GM19238 (cell line): ENCODE data around the gene CLASP2.
"Not testable (repeated sequence)": the region's sequence is repeated elsewhere in the genome, so short reads cannot be mapped to it uniquely, and the experiment has no call there.

ENCODE experiments used
- DNase-seq: peaks from one replicate; pipeline ENCODE4 v3.0.0; 2011; ENCODE audit warnings: low spot score; ENCODE audit not compliant: insufficient read length

Gene CLASP2

DNA sequence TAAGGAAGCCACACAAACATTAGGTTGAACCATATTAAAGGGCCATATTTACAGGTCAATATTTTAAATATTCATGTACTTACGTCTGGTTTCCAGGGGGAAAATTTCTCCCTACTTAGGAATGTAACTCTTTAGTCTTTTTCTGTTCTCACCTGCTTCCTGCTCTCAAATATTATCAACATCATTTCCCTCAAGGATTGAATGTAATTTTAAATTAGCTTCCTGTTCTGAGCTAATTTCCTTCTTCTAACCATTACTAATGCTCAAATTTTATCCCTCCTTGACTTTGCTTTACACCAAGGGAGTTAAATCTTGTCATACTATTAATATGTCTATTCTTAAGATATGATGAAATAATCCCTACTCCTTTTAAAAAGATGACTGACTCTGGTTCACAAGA, 174.5 kb downstream of the CLASP2 start:
- no peak for DNase-seq

DNA sequence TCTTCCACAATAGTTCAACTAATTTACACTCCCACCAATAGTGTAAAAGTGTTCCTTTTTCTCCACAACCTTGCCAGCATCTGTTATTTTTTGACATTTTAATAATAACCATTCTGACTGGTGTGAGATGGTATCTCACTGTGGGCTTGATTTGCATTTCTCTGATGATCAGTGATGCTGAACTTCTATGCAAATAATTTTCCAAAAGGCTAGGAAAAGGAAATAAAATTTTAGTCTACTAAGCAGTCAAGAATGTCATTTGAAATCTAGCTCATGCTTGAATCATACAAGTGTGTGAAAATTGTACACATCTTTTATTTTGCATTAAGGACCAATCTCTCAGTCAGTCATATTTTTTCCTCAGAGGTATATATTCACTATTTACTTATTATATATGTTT, 176.1 kb downstream of the CLASP2 start:
- DNase-seq, result no peak

DNA sequence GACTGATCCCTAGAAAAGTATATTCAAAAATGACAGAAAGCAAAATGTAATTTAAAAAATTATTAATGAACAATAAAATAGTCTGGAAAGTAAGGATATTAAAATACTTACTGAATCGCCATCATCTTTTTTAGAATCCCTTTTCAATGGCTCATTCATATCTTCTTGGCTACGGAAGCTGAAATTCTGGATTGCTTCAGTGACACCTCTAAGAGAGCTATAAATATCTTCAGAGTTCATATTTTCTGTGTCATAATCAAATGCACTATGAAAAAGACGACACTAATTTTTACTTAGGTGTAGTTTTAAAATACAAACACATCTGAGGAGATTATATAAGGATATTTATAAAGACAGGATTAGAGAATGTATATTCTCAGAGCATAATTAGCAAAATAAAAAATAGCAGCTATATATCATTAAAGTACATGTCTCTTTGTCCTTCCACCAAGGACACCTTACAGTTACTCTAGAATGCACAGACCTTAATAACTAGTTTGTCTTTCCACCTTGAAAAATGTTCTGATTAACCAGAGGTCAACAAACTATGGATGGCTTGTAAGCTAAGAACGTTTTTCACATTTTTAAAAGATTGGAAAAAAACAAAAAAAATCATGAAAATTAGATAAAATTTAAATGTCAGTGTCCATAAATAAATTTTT, 179.2 kb downstream of the CLASP2 start:
- DNase-seq, result no peak

DNA sequence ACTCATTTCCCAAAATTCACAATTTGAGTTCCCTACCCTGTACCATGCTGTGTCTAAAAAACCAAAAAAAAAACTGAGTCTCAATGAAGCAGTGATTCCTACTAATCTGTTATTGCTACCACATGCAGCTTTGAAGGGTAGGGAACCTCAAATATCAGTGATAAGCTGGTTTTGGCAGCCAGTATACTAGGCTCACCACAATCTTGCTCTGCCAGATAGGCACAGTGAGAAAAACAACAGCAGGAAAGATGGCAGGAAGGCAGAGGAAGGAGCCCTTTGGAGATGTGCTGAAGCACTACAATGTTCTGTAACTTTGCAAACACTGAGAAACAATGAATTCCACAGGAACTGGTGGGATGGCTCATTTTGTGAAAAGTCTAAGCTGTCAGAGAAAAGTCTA, 180.9 kb downstream of the CLASP2 start:
- no peak for DNase-seq

DNA sequence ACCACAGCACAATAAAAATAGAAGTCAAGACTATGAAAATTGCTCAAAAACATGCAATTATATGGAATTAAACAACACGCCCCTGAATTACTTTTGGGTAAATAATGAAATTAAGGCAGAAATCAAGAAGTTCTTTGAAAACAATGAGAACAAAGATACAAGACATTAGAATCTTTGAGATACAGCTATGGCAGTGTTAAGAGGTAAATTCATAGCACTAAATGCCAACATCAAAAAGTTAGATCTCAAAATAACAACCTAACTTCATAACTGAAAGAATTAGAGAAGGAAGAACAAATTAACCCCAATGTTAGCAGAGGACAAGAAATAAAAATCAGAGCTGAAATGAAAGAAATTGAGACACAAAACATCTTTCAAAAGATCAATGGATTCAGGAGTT, 191.3 kb downstream of the CLASP2 start:
- no peak for DNase-seq

DNA sequence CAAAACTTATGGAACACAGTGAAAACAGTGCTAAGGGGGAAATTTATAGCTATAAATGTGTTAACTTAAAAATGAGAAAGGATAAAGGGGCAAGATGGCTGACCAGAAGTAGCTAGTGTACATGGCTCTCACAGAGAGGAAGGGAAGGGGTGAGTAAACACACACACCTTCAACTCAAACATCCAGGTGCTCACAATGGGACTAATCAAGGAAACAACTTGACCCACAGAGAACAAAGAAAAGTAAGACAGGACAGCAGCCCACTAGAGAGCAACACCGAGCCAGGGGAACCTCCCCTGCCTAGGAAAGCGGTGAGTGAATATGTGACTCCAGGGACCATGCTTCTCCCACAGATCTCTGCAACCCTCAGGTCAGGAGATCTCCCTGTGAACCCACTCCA, 192.8 kb downstream of the CLASP2 start:
- DNase-seq, result no peak

DNA sequence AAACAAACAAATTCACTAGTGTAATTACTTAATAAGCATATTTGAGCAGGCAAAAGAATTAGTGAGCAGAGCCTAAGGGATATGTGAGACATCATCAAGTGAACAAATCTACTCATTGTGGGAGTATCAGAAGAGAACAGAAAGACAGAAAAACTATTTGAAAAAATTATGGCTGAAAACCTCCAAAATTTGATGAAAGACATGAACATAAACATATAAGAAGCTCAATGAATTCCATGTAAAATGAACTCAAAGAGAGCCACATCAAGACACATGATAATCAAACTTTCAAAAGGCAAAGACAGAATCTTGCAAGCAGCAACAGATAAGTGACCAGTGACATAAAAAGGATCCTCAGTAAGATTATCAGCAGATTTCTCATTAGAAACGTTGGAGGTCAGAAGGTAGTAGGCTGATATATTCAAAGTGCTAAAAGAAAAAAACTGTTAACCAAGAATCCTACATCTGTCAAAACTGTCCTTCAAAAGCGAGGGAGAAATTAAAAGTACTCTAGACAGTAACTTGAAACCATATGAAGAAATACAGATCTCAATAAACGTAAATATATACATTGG, 194.9 kb downstream of the CLASP2 start:
- DNase-seq, result no peak

DNA sequence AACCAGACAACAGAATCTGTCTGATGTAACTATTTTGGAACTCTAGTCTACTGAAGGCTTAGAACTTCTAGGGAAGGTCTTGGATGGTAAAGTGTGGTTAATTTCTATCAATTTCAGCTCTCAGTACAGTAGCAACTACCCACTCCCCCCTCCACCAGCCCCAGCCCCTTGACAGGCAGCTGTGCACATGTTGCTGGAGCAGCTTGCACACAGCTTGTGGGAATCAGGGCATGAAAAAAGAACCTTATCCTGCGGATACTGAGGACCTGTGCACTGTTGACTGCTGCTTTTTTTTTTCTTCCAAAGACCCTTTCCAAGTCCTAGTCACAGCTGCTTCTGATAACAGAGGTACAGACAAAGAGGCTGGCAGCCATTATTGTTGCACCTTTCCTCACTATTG, 196.3 kb downstream of the CLASP2 start:
- no peak for DNase-seq

DNA sequence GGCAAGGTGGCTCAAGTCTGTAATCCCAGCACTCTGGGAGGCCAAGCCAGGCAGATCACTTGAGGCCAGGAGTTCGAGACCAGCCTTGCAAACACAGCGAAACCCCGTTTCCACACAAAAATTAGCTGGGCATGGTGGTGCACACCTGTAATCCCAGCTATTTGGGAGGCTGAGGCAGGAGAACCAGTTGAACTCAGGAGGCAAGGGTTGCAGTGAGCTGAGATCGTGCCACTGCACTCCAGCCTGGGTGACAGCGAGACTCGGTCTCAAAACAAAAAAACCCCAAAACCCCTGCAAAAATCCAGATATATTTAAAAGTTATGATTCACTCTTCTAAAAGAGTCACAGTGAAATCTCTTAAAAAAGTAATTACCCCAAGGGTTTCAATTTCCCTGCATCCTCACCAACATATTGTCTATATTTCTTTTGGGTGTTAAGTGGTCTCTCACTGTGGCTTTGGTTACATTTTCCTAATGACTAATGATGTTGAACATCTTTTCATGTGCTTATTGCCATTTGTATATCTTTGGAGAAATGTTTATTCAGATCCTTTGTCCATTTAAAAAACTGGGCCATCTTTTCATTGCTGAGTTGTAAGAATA, 204.7 kb downstream of the CLASP2 start:
- no peak for DNase-seq

DNA sequence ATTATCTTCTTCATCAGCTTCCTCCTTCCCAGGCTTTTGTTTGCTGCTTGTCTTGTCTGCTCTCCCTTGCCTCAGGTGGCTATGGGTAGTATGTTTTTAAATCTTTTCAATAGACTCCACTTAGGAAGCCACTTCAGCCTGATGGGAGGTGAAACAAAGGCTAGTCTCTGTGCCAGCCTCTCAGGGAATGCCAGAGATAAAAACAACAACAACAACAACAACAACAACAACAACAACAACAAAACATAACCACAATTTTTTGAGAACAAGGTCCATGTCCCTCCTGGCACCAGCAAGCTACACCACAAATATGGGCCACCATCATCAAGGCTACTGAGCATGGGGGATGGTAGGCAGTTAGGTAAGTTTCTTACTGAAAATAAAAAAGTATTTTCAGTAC, 213.0 kb downstream of the CLASP2 start:
- DNase-seq, result no peak

DNA sequence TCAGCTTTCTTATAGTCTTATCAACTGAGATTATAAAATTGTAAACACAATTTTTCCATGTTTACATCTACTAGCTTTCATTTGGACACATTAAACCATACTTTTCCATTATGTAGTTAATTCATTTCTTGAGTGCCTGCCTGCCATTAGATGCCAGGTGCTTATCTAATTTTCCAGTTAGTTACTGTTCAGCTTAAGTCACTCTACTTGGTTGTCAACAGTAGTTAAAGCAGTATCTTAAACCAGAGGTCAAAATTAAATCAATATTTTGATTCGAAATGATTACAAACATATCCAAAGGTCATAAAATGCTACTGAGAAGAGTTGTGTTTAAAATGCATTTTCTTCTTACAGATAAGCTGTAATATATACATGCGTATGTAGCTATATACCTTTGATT, 221.6 kb downstream of the CLASP2 start:
- no peak for DNase-seq

DNA sequence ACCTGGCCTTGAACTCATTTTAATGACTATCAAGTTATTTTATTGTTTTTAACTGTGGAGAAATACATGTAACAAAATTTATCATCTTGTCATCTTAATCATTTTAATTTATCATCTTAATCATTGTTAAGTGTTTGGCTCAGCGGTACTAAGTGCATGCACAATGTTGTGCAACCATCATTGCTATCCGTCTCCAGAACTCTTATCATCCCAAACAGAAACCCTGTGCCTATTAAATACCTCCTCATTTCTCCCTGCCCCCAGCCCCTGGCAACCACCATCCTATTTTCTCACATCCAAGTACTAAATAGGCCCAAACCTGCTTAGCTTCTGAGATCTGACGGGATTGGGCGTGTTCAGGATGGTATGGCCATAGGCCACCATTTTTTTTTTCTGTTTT, 226.3 kb downstream of the CLASP2 start:
- no peak for DNase-seq

DNA sequence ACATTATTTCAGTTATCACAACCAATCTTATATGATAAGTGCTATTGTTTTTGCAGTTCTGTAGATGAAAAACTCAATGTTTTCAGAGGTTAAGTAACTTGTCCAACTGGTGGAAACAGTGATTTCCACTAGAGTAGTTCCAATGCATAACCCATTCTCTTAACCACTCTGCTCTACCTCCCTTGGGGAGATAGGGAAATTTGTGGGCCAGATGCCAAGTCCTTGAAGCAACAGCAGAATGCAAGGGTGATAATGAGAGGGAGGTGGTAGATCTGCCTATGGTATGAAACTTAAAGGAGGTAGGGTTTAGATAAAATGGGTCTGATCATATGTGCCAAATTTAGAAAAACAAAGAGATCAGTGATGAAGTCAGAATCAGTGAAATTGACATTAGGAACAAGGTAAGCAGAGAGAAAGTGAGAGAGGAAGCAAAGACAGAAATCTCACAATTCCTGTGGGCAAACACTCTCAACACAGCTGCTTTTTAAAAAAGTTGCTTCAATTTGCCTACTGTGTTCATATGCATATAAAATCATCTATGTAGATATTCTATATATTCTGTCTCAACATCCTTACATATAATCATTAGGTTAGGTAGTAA, 227.3 kb downstream of the CLASP2 start:
- no peak for DNase-seq

DNA sequence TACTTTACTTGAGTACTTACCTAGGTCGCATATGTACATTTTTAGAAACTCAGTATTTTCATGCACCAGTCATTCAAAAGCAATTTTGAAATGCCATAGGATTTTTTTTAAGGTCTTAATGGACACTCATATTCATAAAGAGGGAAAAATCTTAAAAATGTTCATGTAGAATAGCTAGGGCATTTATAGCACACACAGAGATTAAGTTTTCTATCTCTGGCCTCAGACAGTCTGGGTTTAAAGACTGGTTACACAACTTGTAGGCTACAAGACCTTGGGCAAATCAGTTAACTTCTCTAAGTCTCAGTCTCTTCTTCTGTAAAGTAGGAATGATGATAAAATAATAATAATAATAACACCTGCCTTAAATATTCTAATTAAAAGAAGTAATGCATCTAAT, 229.4 kb downstream of the CLASP2 start:
- DNase-seq, result no peak

DNA sequence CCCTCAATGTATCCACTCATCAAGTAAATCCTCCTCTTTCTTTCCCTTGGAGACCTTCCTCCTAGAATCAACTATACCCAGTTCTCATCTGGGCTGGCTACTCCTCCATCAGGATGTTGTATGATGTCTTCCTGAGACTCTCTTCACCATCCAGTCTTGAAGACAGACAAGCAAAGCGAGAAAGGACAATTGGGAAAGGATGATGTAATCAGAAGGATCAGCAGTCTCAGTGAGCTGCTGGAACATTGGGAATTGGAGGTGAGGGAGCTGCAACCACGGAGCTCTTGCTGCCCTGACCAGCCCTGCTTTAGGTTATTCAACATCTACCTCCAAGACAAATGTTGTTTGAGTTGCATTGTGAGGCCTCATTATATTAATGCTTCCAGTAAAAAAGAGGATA, 229.8 kb downstream of the CLASP2 start:
- DNase-seq, result no peak

DNA sequence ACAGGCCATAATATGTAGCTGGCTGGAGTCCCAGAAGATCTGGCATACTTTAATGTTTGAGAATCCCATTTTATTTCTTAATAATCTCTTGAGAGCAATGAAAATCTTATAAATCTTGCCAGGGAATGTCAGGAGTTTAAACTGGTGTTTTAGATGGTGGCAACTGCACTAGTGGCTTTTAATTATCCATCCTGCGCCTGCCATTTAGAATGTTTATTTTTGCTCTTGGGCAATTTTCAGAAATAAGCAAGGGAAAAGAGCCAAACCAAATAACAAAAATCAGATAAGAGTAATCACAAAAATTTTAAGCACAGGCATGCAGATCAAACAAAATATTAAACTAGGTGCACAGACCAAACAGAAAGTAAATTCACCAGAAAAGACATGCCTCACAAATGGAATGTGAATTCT, 235.9 kb downstream of the CLASP2 start:
- DNase-seq, result no peak

DNA sequence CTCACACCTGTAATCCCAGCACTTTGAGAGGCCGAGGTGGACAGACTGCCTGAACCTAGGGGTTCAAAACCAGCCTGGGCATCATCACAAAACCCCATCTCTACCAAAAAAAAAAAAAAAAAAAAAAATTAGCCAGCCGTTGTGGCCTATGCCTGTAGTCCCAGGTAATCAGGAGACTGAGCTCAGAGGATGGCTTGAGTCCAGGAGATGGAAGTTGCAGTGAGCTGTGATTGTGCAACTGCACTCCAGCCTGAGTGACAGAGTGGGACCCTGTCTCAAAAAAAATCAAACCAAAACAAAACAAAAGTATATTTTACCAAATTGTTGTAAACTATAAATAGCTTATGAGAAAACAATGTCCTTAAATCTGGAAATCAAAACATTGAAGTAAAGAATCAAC, 243.2 kb downstream of the CLASP2 start:
- DNase-seq, result no peak

DNA sequence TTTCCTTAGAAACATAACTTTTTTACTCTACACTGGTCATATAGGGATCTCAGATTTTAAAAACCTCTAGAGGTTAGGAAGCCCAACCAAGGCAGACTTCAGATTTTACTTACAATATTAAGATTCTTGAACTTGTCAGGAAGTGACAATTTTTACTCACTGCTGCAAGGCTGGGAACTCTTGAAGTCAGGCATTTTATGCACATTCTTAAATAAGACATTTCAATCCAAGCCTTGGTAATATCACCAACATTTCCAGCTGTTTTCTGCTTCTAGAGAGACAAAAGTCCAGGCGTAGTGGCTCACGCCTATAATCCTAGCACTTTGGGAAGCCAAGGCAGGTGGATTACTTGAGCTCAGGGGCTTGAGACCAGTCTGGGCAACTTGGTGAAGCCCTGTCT, 244.2 kb downstream of the CLASP2 start:
- DNase-seq, result no peak

DNA sequence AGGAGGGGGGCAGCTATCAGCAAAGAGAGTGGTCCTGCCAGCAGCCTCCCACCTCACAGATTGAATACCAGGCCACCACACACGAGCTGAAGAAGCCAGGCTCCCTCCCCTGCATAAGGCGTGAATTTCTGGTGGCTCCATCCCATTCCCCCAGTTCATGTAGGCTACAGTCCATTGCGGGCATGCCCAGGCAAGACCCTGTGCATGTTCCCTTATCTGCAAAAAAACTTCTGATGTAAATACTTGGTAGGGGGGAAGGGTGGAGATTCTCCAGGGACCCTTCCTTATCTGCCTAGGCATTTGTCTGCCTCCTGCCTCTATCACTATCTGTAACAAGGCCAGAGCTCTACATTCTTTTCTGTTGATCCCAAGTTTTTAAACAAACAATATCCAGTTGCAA, 250.3 kb downstream of the CLASP2 start:
- DNase-seq, result no peak

DNA sequence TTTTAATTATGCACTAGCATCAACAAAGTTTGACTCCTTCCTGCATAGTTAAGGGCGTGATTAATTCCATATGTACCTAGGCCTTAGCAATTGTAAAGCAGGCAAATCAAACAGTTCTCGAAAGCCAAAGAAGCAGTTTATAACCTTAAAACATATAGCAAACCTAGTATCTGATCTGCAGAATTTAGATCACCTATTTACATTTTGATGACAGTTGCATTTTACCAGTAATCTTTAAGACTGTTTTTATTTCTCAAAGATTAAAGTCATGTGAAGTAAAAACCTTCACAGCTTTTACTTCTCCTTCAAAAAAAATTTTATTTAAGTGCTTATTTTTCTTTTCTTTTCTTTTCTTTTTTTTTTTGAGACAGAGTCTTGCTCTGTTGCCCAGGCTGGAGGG, 257.0 kb downstream of the CLASP2 start:
- no peak for DNase-seq

DNA sequence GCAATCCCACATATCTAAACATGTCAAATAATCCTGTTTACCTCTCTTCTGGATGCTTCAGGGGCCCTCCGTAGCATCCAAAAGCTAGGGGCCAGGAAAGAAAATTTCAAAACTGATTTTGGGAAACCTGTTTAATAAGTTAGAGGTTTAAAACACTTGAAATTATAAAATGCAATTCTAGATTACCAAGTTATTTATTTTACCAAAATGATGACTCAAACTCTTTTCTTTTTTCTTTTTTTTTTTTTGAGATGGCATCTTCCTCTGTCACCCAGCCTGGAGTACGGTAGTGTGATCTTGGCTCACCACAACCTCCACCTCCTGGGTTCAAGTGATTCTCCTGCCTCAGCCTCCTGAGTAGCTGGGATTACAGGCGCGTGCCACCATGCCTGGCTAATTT, 258.5 kb downstream of the CLASP2 start:
- not testable (repeated sequence) for DNase-seq

DNA sequence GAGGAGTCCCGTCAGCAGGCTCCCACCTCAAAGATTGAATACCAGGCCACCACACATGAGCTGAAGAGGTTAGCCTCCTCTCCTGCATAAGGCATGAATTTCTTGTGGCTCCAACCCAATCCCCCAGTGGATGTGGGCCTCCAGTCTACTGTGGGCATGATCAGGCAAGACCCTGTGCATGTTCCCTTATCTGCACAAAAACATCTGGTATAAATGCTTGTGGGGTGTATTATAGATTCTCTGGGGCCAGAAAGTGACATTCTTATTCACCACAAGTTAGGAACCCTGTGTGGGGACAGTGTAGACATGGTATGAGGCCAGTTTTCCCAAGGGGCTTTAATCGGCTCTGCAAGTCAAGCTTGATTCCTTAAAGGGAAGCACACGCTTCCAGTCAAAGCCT, 259.6 kb downstream of the CLASP2 start:
- DNase-seq, result no peak

DNA sequence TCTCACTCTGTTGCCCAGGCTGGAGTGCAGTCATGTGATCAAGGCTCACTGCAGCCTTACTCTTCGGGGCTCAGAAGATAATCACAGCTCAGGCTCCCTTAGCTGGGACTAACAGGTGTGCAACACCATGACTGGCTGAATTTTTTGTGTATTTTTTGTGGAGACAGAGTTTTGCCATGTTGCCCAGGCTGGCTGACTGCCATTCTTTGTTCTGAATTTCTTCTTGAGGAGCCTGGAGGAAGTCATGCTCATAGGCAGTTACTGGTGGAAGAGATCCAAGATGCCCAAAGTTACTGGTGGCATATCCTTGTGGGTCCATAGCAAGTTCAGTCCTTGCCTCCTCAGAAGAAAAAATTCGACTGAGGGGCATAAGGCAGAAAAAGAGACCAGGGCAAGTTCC, 261.3 kb downstream of the CLASP2 start:
- DNase-seq, result no peak
